GM18507 (cell line): ENCODE data around the gene RNASE8.

Experiments
- DNase-seq: peaks from one replicate; pipeline ENCODE4 v3.0.0; 2011; ENCODE audit warnings: low read depth; ENCODE audit not compliant: insufficient read length; ENCODE audit errors: extremely low spot score
- FAIRE-seq: peaks from 2 replicates; lab custom pipeline; 2011; peaks lifted over from hg19 to GRCh38; lab: Jason Lieb, UNC

Gene RNASE8

GRCh38 chr14:21070083-21070609, 12.5 kb downstream of the RNASE8 start, which contains the start of gene ARHGEF40:
ARHGEF40 (plus strand) TSS chr14:21070304; CDS start chr14:21070397, 93 bp downstream.
- FAIRE-seq (no peak), DNase-seq (no peak)

GRCh38 chr14:21070610-21071224, 13.1 kb downstream of the RNASE8 start:
- no peak for FAIRE-seq
- DNase-seq, result no peak

- peak; percentile 86 for FAIRE-seq
- DNase-seq, result peak; percentile 73
Observed at GRCh38 chr14:21071225-21072030, 13.8 kb downstream of the RNASE8 start.

DNA sequence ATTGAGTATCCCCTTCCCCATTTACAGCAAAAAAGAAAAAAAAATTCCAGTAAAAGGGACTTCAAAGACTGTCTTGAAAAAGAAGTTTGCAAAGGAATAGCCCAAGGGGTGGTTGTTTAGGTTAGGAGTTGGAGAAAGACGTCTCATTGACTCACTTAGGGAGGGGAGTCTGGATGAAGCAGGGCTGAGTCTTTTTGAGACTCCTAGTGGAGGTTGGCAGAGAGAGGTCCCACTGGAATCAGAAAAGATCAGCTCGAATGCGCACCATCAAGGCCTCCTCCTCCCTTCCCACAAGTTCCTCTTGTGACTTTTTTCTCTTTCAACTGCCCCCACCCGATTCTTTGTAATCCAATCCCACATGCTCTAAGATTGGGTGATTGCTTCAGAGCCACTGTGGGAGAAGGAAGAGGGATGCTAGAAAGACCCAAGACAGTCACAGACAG, 14.4 kb downstream of the RNASE8 start:
- FAIRE-seq, result no peak
- DNase-seq, result no peak

GRCh38 chr14:21072781-21073339, 15.2 kb downstream of the RNASE8 start:
- no peak for FAIRE-seq

GRCh38 chr14:21073921-21074320, 16.3 kb downstream of the RNASE8 start:
- FAIRE-seq (no peak), DNase-seq (no peak)

More at GRCh38 chr14:21072781-21073339, 15.2 kb downstream of the RNASE8 start:
- no peak for DNase-seq

DNA sequence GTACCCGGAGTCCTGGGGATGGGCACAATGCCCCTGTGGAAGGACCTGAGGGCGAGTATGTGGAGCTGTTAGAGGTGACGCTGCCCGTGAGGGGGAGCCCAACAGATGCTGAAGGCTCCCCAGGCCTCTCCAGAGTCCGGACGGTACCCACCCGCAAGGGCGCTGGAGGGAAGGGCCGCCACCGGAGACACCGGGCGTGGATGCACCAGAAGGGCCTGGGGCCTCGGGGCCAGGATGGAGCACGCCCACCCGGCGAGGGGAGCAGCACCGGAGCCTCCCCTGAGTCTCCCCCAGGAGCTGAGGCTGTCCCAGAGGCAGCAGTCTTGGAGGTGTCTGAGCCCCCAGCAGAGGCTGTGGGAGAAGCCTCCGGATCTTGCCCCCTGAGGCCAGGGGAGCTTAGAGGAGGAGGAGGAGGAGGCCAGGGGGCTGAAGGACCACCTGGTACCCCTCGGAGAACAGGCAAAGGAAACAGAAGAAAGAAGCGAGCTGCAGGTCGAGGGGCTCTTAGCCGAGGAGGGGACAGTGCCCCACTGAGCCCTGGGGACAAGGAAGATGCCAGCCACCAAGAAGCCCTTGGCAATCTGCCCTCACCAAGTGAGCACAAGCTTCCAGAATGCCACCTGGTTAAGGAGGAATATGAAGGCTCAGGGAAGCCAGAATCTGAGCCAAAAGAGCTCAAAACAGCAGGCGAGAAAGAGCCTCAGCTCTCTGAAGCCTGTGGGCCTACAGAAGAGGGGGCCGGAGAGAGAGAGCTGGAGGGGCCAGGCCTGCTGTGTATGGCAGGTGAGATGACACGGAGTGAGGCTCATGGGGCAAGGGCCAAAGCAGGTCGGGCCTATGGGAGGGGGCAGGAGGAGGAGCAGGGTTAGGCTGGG, 17.0 kb downstream of the RNASE8 start:
- FAIRE-seq (no peak), DNase-seq (no peak)

GRCh38 chr14:21075719-21076437, 18.3 kb downstream of the RNASE8 start:
- no peak for FAIRE-seq
- no peak for DNase-seq

DNA sequence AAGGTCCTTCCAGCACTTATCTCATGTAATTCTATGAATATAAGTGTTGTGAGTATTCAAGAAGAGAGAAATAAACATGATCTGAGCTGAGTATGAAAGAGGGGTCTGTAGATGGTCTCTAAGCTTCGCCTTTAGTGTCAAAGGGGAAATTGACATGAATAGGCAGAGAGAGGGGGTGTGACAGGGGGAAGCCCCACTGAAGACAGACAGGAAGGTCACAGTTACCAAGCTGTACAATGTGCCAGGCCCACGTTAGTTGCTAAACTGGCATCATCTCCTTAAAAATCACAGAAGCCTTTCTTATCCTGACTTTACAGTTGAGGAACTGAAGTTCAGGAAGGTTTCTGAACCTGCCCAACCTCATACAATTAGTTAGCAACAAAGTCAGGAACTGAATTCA, 20.1 kb downstream of the RNASE8 start:
- DNase-seq, result no peak
- no peak for FAIRE-seq

DNA sequence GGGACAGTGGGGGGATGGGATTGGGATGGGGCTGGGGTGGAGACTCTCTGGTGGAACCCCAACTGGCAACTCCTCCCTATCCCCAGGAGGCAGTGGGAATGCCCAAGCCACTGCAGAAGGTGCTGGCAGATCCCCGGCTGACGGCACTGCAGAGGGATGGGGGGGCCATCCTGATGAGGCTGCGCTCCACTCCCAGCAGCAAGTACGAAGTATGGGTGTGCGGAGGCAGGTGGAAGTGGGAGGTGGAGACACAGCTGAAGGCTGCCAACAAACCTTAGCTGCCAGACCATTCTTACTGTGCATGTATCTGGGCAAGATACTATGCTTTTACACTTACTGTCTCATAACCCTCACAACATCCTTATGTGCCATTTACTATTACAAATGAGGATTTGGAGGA, 20.7 kb downstream of the RNASE8 start:
- no peak for DNase-seq
- no peak for FAIRE-seq

DNA sequence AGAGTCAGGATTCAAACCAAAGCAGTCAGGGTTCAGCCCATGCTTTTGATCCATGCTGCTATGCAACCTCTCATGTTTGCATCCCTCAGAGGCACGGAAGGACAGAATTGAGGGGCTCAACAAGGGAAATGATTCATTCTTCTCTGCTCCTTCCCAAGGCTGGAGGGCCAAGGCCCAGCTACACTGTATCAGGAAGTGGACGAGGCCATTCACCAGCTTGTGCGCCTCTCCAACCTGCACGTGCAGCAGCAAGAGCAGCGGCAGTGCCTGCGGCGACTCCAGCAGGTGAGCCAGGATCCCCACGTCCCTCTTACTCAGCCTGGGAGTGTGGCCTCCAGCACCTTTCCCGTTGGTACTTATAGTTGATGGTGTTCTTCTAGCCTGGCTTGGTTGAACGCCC, 21.1 kb downstream of the RNASE8 start:
- FAIRE-seq (no peak), DNase-seq (no peak)

DNA sequence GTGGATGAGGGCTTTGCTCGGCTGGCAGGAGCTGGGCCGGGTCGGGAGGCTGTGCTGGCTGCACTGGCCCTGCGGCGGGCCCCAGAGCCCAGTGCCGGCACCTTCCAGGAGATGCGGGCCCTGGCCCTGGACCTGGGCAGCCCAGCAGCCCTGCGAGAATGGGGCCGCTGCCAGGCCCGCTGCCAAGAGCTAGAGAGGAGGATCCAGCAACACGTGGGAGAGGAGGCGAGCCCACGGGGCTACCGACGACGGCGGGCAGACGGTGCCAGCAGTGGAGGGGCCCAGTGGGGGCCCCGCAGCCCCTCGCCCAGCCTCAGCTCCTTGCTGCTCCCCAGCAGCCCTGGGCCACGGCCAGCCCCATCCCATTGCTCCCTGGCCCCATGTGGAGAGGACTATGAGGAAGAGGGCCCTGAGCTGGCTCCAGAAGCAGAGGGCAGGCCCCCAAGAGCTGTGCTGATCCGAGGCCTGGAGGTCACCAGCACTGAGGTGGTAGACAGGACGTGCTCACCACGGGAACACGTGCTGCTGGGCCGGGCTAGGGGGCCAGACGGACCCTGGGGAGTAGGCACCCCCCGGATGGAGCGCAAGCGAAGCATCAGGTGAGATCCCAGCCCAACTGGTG, 24.0 kb downstream of the RNASE8 start:
- FAIRE-seq (no peak), DNase-seq (no peak)

GRCh38 chr14:21083565-21084325, 26.1 kb downstream of the RNASE8 start:
- DNase-seq (no peak), FAIRE-seq (no peak)

DNA sequence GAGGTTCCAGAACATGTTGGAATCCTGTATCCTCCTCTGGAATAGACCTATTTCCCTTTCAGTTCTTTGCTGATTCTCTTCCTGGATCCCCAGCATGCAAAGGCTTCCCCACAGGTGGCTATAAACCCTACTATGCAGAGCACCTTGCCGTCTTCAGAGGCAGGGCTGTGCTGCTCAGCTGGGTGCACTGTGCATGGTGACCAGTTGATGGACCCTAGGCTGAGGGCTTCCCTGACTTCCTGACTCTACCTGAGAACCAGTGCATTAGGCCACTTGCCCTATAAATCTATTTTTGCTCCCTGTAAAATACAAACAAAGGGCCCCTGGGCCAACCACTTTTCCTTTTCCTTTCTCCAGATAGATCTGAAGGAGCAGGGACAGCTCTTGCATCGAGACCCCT, 26.8 kb downstream of the RNASE8 start:
- FAIRE-seq (no peak), DNase-seq (no peak)

DNA sequence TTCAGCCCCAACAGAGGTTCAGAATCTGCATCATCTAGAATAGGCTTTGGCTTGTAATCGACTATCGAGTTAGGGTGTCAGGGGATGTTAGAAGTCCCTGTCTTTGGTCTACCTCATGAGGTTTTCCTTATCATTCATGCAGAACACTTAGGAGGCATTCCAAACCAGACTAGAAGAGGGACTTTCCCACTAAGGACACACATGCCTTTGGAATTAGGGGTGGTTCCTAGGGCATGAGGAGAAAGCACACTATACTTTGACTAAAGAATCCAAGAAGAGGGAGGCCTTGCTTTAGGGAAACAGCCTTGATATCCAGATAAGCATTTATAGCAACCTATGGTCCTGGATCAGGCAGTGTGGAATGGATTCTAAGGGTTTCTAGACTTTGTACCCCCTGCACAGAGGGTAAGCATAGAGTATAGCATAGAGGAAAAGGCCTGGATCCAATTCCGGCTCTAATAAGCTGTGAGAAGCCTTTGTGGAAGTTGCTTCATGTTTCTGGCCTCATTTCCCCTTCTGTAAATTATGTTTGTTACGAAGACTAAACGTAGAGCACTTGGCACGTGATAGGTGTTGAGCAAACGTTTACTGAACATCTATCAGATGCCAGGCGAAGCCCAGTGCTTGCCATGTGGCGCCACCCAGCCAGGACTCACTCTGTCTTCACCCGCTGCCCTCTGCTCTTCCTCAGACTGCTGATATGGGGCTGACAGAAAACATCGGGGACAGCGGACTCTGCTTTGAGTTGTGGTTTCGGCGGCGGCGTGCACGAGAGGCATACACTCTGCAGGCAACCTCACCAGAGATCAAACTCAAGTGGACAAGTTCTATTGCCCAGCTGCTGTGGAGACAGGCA, 27.6 kb downstream of the RNASE8 start:
- FAIRE-seq, result no peak
- no peak for DNase-seq

GRCh38 chr14:21086908-21087293, 29.3 kb downstream of the RNASE8 start:
- DNase-seq, result no peak
- FAIRE-seq, result no peak
